HG03457 (cell line): ENCODE data around the gene AXL.
"Not testable (repeated sequence)": the region's sequence is repeated elsewhere in the genome, so short reads cannot be mapped to it uniquely, and the experiment has no call there.

ENCODE experiments used
- ATAC-seq: cut with Tn5 transposase; IDR thresholded peaks from one replicate; pipeline ENCODE4 v1.9.1; 2021; ENCODE audit warnings: moderate number of reproducible peaks; ENCODE audit not compliant: unreplicated experiment

The AXL gene

GRCh38 chr19:41218615-41219507, at the start of gene AXL:
Gene AXL (plus strand): TSS chr19:41219223. CDS start chr19:41219393, 170 bp downstream.
- ATAC-seq, result no peak

- no peak for ATAC-seq
These were observed 46.5 kb upstream of the AXL start for GRCh38 chr19:41172297-41173164.

DNA sequence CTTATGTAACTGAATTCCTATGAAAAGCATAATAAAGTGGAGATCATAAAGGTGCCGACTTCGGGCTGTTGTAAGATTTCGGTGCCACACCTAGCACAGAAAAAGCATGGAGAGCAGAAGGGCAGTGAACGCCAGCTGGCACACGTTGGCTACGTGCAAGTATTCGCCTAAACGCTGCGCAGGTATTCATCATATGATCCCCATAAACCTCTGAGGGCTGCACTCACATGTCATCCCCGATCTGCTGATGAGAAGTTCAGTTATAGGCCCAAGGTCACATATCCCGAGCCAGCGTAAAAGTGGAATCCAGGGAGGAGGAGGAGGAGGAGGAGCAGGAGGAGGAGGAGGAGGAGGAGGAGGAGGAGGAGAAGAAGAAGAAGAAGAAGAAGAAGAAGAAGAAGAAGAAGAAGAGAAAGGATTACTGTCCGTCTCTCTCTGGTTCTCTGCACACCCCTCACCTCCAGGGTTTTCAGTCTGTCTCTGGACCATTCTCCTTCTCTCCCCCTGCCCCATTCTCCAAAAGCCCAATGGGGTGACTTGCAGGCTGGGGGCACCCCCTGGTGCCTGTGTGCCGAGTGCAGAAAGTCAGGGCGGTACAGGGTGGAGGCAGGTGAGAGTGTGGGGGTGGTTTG, 44.6 kb upstream of the AXL start:
- ATAC-seq, result no peak

DNA sequence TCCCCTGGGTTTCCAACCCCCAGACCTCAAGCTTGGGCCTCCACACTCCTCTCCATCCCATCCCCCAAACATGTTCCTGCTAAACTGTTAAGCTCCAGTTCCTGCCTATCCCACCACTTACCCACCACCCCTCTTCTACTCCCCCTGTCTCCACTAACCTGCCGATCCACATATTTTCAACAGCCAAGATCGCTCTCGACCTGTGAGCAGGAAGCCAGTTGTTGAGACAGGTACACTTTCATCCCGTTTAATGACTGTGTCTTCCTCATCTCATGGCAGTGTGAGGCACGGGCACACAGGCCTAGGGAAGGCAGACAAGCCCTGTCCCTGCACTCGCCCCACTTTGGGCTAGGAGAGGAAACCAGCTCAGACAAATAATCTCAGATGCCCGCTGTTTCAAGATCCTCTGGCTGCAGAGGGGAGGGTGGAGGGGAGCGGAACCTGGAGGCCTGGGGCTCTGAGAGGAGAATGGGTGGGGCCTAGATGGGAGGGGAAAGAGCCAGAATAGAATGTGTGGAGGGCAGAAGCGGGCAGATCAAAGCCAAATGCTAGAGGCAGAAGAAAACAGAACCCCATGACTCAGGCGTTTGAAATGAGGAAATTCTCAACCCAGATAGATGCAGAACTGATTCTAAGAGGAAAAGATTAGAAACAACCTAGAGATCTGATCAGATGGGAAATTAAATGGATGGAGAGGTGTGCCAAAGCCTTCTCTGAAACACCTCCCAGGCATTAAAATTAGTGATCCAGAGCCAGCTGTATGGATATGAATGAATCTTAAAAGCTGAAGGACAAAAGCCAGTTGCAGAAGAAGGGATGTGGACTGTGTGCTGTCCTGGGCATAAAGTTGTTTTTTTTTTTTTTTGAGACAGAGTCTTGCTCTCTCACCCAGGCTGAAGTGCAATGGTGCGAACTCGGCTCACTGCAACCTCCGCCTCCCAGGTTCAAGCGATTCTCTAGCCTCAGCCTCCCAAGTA, 42.9 kb upstream of the AXL start:
- no peak for ATAC-seq

GRCh38 chr19:41180173-41180572, 38.9 kb upstream of the AXL start:
- ATAC-seq, result not testable (repeated sequence)

- ATAC-seq, result no peak
These were observed 31.8 kb upstream of the AXL start for GRCh38 chr19:41186971-41187883.

GRCh38 chr19:41187884-41188279, 31.1 kb upstream of the AXL start:
- no peak for ATAC-seq

- no peak for ATAC-seq
These were observed 29.5 kb upstream of the AXL start for GRCh38 chr19:41189425-41190065.

GRCh38 chr19:41192574-41193429, 26.2 kb upstream of the AXL start, which contains the start of gene CYP2S1:
Gene CYP2S1 (plus strand): TSS chr19:41193219. CDS start chr19:41193265, 46 bp downstream.
- no peak for ATAC-seq

GRCh38 chr19:41193430-41194156, 25.4 kb upstream of the AXL start:
- no peak for ATAC-seq

- no peak for ATAC-seq
These were observed 24.9 kb upstream of the AXL start for GRCh38 chr19:41194157-41194552.

DNA sequence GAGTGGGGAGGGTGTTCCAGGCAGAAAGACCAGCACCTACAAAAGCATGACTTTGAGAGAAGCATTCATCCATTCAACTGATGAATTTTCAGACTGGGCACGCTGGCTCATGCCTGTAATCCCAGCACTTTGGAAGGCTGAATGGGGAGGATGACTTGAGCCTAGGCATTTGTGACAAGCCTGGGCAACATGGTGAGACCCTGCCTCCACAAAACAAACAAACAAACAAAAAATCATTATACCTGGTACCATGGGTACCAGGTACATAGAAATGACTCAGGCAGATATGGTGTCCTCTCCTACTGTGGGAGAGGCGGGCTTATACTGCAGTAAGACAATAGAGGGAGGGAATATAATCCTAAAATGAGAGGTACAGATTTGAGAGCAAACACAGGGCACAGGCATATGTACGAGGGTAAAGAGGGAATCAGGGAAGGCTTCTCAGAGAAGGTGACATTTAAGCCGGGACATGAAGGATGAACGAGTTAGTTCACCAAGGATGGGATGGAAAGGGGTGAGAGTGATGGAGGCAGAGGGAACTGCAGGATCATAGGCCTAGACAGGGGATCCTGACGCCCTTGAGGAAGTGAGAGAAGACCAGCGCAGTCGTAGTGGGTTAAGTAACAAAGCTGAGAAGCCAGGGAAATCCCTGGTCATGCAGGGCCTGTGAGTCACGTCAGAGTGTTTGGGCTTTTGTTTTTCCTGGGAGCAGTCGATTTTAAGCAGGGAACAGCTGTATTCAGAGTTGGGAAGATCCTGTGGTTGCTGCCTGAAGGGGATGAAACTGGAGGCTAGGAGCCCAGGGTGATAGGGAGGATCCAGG, 23.1 kb upstream of the AXL start:
- no peak for ATAC-seq

DNA sequence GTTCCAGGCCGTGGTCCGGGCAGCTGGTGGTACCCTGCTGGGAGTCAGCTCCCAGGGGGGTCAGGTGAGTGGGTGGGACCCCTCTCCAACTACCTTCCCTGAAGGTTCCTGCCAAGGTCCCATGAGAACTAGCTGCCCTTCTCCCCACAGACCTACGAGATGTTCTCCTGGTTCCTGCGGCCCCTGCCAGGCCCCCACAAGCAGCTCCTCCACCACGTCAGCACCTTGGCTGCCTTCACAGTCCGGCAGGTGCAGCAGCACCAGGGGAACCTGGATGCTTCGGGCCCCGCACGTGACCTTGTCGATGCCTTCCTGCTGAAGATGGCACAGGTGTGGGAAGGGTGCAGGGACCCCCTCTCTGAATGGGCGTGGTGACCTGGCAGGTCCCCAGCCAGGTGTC, 20.5 kb upstream of the AXL start:
- ATAC-seq, result no peak

DNA sequence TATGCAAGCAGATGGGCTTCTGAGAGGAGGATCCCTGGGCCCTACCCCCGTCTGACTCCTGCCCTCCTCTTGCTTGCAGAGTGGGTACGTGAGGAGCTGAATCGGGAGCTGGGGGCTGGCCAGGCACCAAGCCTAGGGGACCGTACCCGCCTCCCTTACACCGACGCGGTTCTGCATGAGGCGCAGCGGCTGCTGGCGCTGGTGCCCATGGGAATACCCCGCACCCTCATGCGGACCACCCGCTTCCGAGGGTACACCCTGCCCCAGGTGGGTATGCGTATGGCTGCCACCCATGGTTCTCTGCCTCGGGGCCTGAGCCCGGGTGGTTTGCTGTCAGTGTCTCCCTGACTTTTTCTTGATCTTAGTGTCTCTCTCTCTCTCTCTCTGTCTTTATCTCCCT, 15.7 kb upstream of the AXL start:
- no peak for ATAC-seq

- ATAC-seq, result not testable (repeated sequence)
These were observed 14.7 kb upstream of the AXL start for GRCh38 chr19:41204338-41204737.

- no peak for ATAC-seq
These were observed 13.0 kb upstream of the AXL start for GRCh38 chr19:41205995-41206394.
